Colonic mucosa (tissue), 4 donors: ENCODE measurements around the gene MYL5. TPM values are rescaled to one million over a fixed set of nuclear protein-coding genes. Genes with fewer than 3 reads are reported as not detected.
A peak's percentile ranks its signal among the peaks of the same experiment; 100 is the strongest.

Experiments used
- DNase-seq: peaks from one replicate; pipeline ENCODE4 v3.0.0-alpha.2; 2020
- H3K27ac ChIP-seq: fragments of 200-600 bp; one replicate; pipeline ENCODE4 v1.8.0; 2021
- H3K27me3 ChIP-seq: fragments of 200-600 bp; one replicate; pipeline ENCODE4 v1.8.0; 2021
- H3K36me3 ChIP-seq: fragments of 200-600 bp; one replicate; pipeline ENCODE4 v1.8.0; 2021
- H3K4me1 ChIP-seq: fragments of 200-600 bp; one replicate; pipeline ENCODE4 v1.8.0; 2021; ENCODE audit warnings: mild to moderate bottlenecking
- H3K4me3 ChIP-seq: fragments of 200-600 bp; one replicate; pipeline ENCODE4 v1.8.0; 2021
- H3K9ac ChIP-seq, 2 donors: one replicate each; pipeline ENCODE4 v1.7.0; 2013; ENCODE audit warnings: control low read depth in 2 of 2, low read depth in 2 of 2, low read length in 2 of 2
- H3K9me3 ChIP-seq: fragments of 200-600 bp; one replicate; pipeline ENCODE4 v1.8.0; 2021
- CTCF ChIP-seq: fragments of 200-600 bp; IDR thresholded peaks from one replicate; pipeline ENCODE4 v1.8.0; 2022; ENCODE audit warnings: antibody characterized with exemption, mild to moderate bottlenecking
- intact Hi-C: fragments of 100-400 bp; cut with DNase I; formaldehyde crosslinking; loops from one replicate; pipeline ENCODE4 v1.14.1; 2022
- total RNA-seq, 2 donors: library from RNA; stranded (reverse); fragmentation: NEBNext Ultra II Directional in 1 of 2; extraction: Animal tissue kit (Norgen Biotek cat#: 25700) in 1 of 2; gene quantifications; one replicate each; pipeline ENCODE4 v1.2.1, GENCODE V29; 2021
- donor health status: healthy.
- donor health status: DM: no; HTN: no; CAD: no.
- donor health status: DM: no; HTN: no; CAD: no.

Gene MYL5
- total RNA-seq, 2 donors from 2014 or later: 17.3 to 53.6 TPM

- intact Hi-C loops: no loop called here
- TF ChIP-seq CTCF: no peak
- Histone ChIP-seq H3K4me3 (no peak overlapping the region), H3K36me3 (no peaks in the 10 kb centered on the region), H3K9me3 (no peaks in the 10 kb centered on the region), H3K9ac (peak overlapping the region in 1 of 2 donors; percentile 24), H3K27me3 (no peaks in the 10 kb centered on the region), H3K4me1 (peaks cover 8% of the 10 kb centered on the region), H3K27ac (peak overlapping the region; percentile 22)
- peak; percentile 76 for DNase-seq
These were observed 49.6 kb downstream of the MYL5 start for GRCh38 chr4:723751-724530.

- Histone ChIP-seq H3K36me3 (no peaks in the 10 kb centered on the region), H3K4me1 (peaks cover 8% of the 10 kb centered on the region), H3K27ac (peak overlapping the region; percentile 12), H3K27me3 (no peaks in the 10 kb centered on the region), H3K4me3 (no peak overlapping the region), H3K9ac (no peak overlapping the region), H3K9me3 (no peaks in the 10 kb centered on the region)
- no peak for DNase-seq
- intact Hi-C loops: no loop called here
- no peak for TF ChIP-seq CTCF
These were observed 51.3 kb downstream of the MYL5 start for GRCh38 chr4:725391-726234.

- Histone ChIP-seq H3K4me3 (no peak overlapping the region), H3K27ac (peak overlapping the region; percentile 12), H3K4me1 (peaks cover 8% of the 10 kb centered on the region), H3K27me3 (no peaks in the 10 kb centered on the region), H3K9me3 (no peaks in the 10 kb centered on the region), H3K9ac (no peak overlapping the region), H3K36me3 (no peaks in the 10 kb centered on the region)
- DNase-seq: no peak
- intact Hi-C loops: no loop called here
- TF ChIP-seq CTCF: no peak
These were observed 52.0 kb downstream of the MYL5 start for GRCh38 chr4:726235-726787.

GRCh38 chr4:726838-727237 is 52.5 kb downstream of the MYL5 start:
- Histone ChIP-seq H3K27ac (no peak overlapping the region), H3K9ac (no peak overlapping the region), H3K4me1 (peaks cover 8% of the 10 kb centered on the region), H3K36me3 (no peaks in the 10 kb centered on the region), H3K4me3 (no peak overlapping the region), H3K9me3 (no peaks in the 10 kb centered on the region), H3K27me3 (no peaks in the 10 kb centered on the region)
- no peak for DNase-seq
- intact Hi-C loops: no loop called here
- no peak for TF ChIP-seq CTCF

GRCh38 chr4:727576-727975 is 53.2 kb downstream of the MYL5 start:
- H3K4me3 ChIP-seq: no peak overlapping the region
- no peak for DNase-seq
- no peak overlapping the region for H3K9ac ChIP-seq
- no peaks in the 10 kb centered on the region for H3K9me3 ChIP-seq
- H3K36me3 ChIP-seq: peaks cover 3% of the 10 kb centered on the region
- no peak overlapping the region for H3K27ac ChIP-seq
- TF ChIP-seq CTCF: no peak
- no peaks in the 10 kb centered on the region for H3K27me3 ChIP-seq
- H3K4me1 ChIP-seq: peaks cover 8% of the 10 kb centered on the region
- intact Hi-C loops: no loop called here
